ENCODE measurements around the gene RGP1.

DNA sequence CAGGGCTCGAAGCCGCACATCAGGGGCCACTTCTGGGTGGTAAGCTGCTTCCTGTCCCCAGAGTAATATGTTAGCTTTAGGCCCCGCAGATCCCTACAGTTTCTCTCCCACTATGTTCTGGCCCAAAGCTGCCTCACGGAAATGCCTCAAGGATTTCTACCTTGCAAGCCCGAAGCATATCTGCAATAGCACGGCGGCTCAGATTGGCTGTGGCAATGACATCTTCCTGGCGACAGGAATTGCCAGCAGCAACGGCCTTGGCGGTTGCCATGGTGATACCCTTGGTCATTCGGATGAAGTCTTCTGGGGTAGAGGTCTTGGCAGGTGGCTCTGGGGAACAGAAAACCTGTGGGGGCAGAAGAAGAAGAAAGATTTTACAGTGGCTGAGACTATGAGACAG, 49.1 kb upstream of the RGP1 start:
- TF ChIP-seq, protein P1, sequence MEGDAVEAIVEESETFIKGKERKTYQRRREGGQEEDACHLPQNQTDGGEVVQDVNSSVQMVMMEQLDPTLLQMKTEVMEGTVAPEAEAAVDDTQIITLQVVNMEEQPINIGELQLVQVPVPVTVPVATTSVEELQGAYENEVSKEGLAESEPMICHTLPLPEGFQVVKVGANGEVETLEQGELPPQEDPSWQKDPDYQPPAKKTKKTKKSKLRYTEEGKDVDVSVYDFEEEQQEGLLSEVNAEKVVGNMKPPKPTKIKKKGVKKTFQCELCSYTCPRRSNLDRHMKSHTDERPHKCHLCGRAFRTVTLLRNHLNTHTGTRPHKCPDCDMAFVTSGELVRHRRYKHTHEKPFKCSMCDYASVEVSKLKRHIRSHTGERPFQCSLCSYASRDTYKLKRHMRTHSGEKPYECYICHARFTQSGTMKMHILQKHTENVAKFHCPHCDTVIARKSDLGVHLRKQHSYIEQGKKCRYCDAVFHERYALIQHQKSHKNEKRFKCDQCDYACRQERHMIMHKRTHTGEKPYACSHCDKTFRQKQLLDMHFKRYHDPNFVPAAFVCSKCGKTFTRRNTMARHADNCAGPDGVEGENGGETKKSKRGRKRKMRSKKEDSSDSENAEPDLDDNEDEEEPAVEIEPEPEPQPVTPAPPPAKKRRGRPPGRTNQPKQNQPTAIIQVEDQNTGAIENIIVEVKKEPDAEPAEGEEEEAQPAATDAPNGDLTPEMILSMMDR (conservative IDR thresholded peaks at IDR 0.05; ENCODE audit: low read length) = no peak
- TF ChIP-seq EZH2phosphoT487 (IDR thresholded peaks at IDR 0.05; ENCODE audit: borderline replicate concordance) = no peak
